IMR-90 (cell line): ENCODE data around the gene HPSE2. TPM values are rescaled to one million over a fixed set of nuclear protein-coding genes. Genes with fewer than 3 reads are reported as not detected.

Experiments used
- ATAC-seq: fragments of 200-7000 bp; cut with Tn5 transposase; 2 replicates; pipeline ENCODE4 v1.9.1; 2020; ENCODE audit warnings: low read depth, mild to moderate bottlenecking, moderate library complexity
- BruUV-seq: library from RNA; stranded (reverse); fragments of 400-500 nt; replicated peaks from 2 replicates; lab custom pipeline; 2021; lab: Mats Ljungman, UMichigan
- CTCF ChIA-PET: fragments of 300-600 bp; formaldehyde crosslinking; extraction: SDS; loops from one replicate; lab custom pipeline; 2021; ENCODE audit warnings: antibody characterized with exemption; lab: Yijun Ruan, JAX
- POLR2A ChIA-PET: fragments of 300-600 bp; sonication (Branson Sonifier 250); formaldehyde crosslinking; loops from one replicate; lab custom pipeline; 2022; ENCODE audit warnings: antibody characterized with exemption; ENCODE audit not compliant: unreplicated experiment; lab: Charles Lee
- DNase-seq: peaks from one replicate; pipeline ENCODE4 v3.0.0; 2013
- H2AFZ ChIP-seq: replicated peaks from 2 replicates; pipeline ENCODE3; 2013; ENCODE audit warnings: low read length, mild to moderate bottlenecking; ENCODE audit not compliant: poor library complexity
- H2AK5ac ChIP-seq: 2 replicates; pipeline ENCODE4 v1.6.1; 2013; ENCODE audit warnings: low read depth, low read length, inconsistent platforms
- H2AK9ac ChIP-seq: replicated peaks from 2 replicates; pipeline ENCODE3; 2013; ENCODE audit warnings: mild to moderate bottlenecking, low read depth, low read length, moderate library complexity; ENCODE audit not compliant: poor library complexity
- H2BK120ac ChIP-seq: 2 replicates; pipeline ENCODE4 v1.6.1; 2013; ENCODE audit warnings: low read depth, low read length, inconsistent platforms
- H2BK15ac ChIP-seq: 3 replicates; pipeline ENCODE4 v1.6.1; 2013; ENCODE audit warnings: low read depth, low read length, inconsistent platforms
- H2BK20ac ChIP-seq: 2 replicates; pipeline ENCODE4 v1.6.1; 2013; ENCODE audit warnings: low read depth, mild to moderate bottlenecking, inconsistent platforms, low read length, moderate library complexity
- H2BK5ac ChIP-seq: 2 replicates; pipeline ENCODE4 v1.6.1; 2013; ENCODE audit warnings: mild to moderate bottlenecking, low read depth, low read length, inconsistent platforms; ENCODE audit not compliant: poor library complexity, severe bottlenecking
- H3K14ac ChIP-seq: replicated peaks from 2 replicates; pipeline ENCODE4 v1.6.1; 2013; ENCODE audit warnings: low read depth, low read length, inconsistent platforms
- H3K18ac ChIP-seq: 2 replicates; pipeline ENCODE4 v1.6.1; 2013; ENCODE audit warnings: low read depth, low read length, control low read depth
- H3K23ac ChIP-seq: 2 replicates; pipeline ENCODE4 v1.6.1; 2013; ENCODE audit warnings: low read depth, low read length, inconsistent platforms
- H3K27ac ChIP-seq: 2 replicates; pipeline ENCODE4 v1.5.1; 2013; ENCODE audit warnings: mild to moderate bottlenecking, control low read depth, low read length; ENCODE audit not compliant: insufficient read depth
- H3K27me3 ChIP-seq: 2 replicates; pipeline ENCODE4 v1.6.1; 2013; ENCODE audit warnings: low read length; ENCODE audit not compliant: control insufficient read depth, insufficient read depth
- H3K36me3 ChIP-seq: 2 replicates; pipeline ENCODE4 v1.6.1; 2013; ENCODE audit warnings: low read length, mixed read lengths; ENCODE audit not compliant: control insufficient read depth, insufficient read depth
- H3K4ac ChIP-seq: 2 replicates; pipeline ENCODE4 v1.6.1; 2013; ENCODE audit warnings: low read depth, low read length, inconsistent platforms
- H3K4me1 ChIP-seq: 2 replicates; pipeline ENCODE4 v1.6.1; 2013; ENCODE audit warnings: low read length, mixed read lengths; ENCODE audit not compliant: control insufficient read depth, insufficient read depth
- H3K4me2 ChIP-seq: 2 replicates; pipeline ENCODE4 v1.6.1; 2013; ENCODE audit warnings: low read depth, mild to moderate bottlenecking, control low read depth, low read length, moderate library complexity
- H3K4me3 ChIP-seq: 2 replicates; pipeline ENCODE4 v1.5.1; 2013; ENCODE audit warnings: low read depth, mild to moderate bottlenecking, control low read depth, low read length, moderate library complexity; ENCODE audit not compliant: insufficient read depth
- H3K56ac ChIP-seq: 2 replicates; pipeline ENCODE4 v1.6.1; 2013; ENCODE audit warnings: low read length, inconsistent platforms; ENCODE audit not compliant: insufficient read depth; ENCODE audit errors: extremely low read depth
- H3K79me1 ChIP-seq, 2 experiments: 2 replicates each; pipeline ENCODE4 v1.6.1; 2013; ENCODE audit warnings: low read length in 2 of 2, inconsistent platforms in 1 of 2, low read depth in 1 of 2
- H3K9ac ChIP-seq: 2 replicates; pipeline ENCODE4 v1.6.1; 2013; ENCODE audit warnings: low read depth, low read length, control low read depth
- H3K9me1 ChIP-seq: 2 replicates; pipeline ENCODE4 v1.6.1; 2013; ENCODE audit warnings: low read length, inconsistent platforms; ENCODE audit not compliant: insufficient read depth
- H3K9me3 ChIP-seq: 2 replicates; pipeline ENCODE4 v1.6.1; 2013; ENCODE audit warnings: low read length; ENCODE audit not compliant: control insufficient read depth, insufficient read depth
- H4K20me1 ChIP-seq: 2 replicates; pipeline ENCODE4 v1.6.1; 2013; ENCODE audit warnings: low read length, inconsistent platforms; ENCODE audit not compliant: insufficient read depth
- H4K5ac ChIP-seq: 2 replicates; pipeline ENCODE4 v1.6.1; 2013; ENCODE audit warnings: mild to moderate bottlenecking, low read depth, low read length, control low read depth
- H4K8ac ChIP-seq, 2 experiments: 2 replicates each; pipeline ENCODE4 v1.6.1; 2013; ENCODE audit warnings: low read depth in 2 of 2, low read length in 2 of 2, control low read depth in 1 of 2, inconsistent platforms in 1 of 2
- H4K91ac ChIP-seq: 2 replicates; pipeline ENCODE4 v1.6.1; 2013; ENCODE audit warnings: low read depth, low read length, inconsistent platforms; ENCODE audit not compliant: insufficient read depth
- BHLHE40 ChIP-seq: fragments of 150-350 bp; IDR thresholded peaks from 2 replicates; pipeline ENCODE4 v1.6.1; 2016; ENCODE audit warnings: mild to moderate bottlenecking, low read depth, low read length
- CEBPB ChIP-seq: IDR thresholded peaks from 2 replicates; pipeline ENCODE4 v1.6.1; 2012; ENCODE audit warnings: low read depth, low read length, improper control_type of control experiment
- ELK1 ChIP-seq: fragments of 150-350 bp; IDR thresholded peaks from 2 replicates; pipeline ENCODE4 v1.6.1; 2016; ENCODE audit warnings: low read depth, mild to moderate bottlenecking, low read length, moderate library complexity, borderline replicate concordance
- FOS ChIP-seq: fragments of 150-350 bp; IDR thresholded peaks from 2 replicates; pipeline ENCODE4 v1.6.1; 2016; ENCODE audit warnings: low read depth, low read length
- MAFK ChIP-seq: IDR thresholded peaks from 2 replicates; pipeline ENCODE4 v1.6.1; 2012; ENCODE audit warnings: low read depth, low read length, improper control_type of control experiment
- MAZ ChIP-seq: IDR thresholded peaks from 2 replicates; pipeline ENCODE4 v1.6.1; 2012; ENCODE audit warnings: low read depth, mild to moderate bottlenecking, low read length, improper control_type of control experiment, moderate library complexity, borderline replicate concordance
- MXI1 ChIP-seq: IDR thresholded peaks from 2 replicates; pipeline ENCODE4 v1.6.1; 2012; ENCODE audit warnings: low read depth, mild to moderate bottlenecking, low read length, moderate library complexity, borderline replicate concordance
- NFE2L2 ChIP-seq: fragments of 150-350 bp; IDR thresholded peaks from 2 replicates; pipeline ENCODE4 v1.6.1; 2016; ENCODE audit warnings: low read depth, mild to moderate bottlenecking, low read length
- POLR2A ChIP-seq: IDR thresholded peaks from 2 replicates; pipeline ENCODE4 v1.6.1; 2012; ENCODE audit warnings: mild to moderate bottlenecking, low read depth, low read length
- RAD21 ChIP-seq: IDR thresholded peaks from 2 replicates; pipeline ENCODE4 v1.6.1; 2012; ENCODE audit warnings: low read length, improper control_type of control experiment
- RCOR1 ChIP-seq: IDR thresholded peaks from 2 replicates; pipeline ENCODE4 v1.6.1; 2012; ENCODE audit warnings: mild to moderate bottlenecking, low read length, improper control_type of control experiment; ENCODE audit not compliant: insufficient replicate concordance
- RFX5 ChIP-seq: IDR thresholded peaks from 2 replicates; pipeline ENCODE4 v1.8.0; 2012; ENCODE audit warnings: low read depth, mild to moderate bottlenecking, low read length, moderate library complexity
- SMC3 ChIP-seq: fragments of 150-350 bp; IDR thresholded peaks from 2 replicates; pipeline ENCODE4 v1.6.1; 2016; ENCODE audit warnings: low read depth, mild to moderate bottlenecking, antibody characterized with exemption, low read length, moderate library complexity
- WGBS, 2 experiments: methylation state at CpG; one replicate each; pipeline versions ENCODE4 v1.1.5 to v1.1.7; 2013; ENCODE audit warnings: missing lambda C conversion rate in 2 of 2; ENCODE audit not compliant: insufficient read length in 1 of 2; ENCODE audit errors: extremely low coverage in 2 of 2; 5-methylcytosine and 5-hydroxymethylcytosine counted together
- dilution Hi-C: fragments of 300-500 bp; cut with HindIII; formaldehyde crosslinking; loops from one replicate; pipeline ENCODE4 v1.14.3; 2018; ENCODE audit warnings: low sequenced_read_pairs; ENCODE audit not compliant: unreplicated experiment
- in situ Hi-C: fragments of 300-500 bp; cut with MboI; formaldehyde crosslinking; loops from 3 replicates; pipeline ENCODE4 v1.14.3; 2019; ENCODE audit warnings: low sequenced_read_pairs, inconsistent platforms, mixed read lengths
- intact Hi-C: fragments of 100-400 bp; cut with micrococcal nuclease; formaldehyde crosslinking; loops from 2 replicates; pipeline ENCODE4 v1.10.0; 2022
- polyA plus RNA-seq, 3 experiments: library from polyadenylated mRNA; depleted of rRNA; stranded (reverse); fragments of >200 nt; gene quantifications; 2 replicates each; pipeline ENCODE4 v1.2.3, GENCODE V29; 2012; ENCODE audit warnings: low replicate concordance in 1 of 3
- total RNA-seq: library from RNA; depleted of rRNA; stranded (reverse); fragments of >200 nt; gene quantifications from 2 replicates; pipeline ENCODE4 v1.2.3, GENCODE V29; 2012
- TF ChIP-seq, protein P1 (sequence below): conservative IDR thresholded peaks from 2 replicates; pipeline ENCODE4 v1.5.1; 2012; ENCODE audit warnings: mild to moderate bottlenecking, low read depth, low read length, improper control_type of control experiment
- TF ChIP-seq, protein P2 (sequence below): fragments of 150-350 bp; IDR thresholded peaks from 2 replicates; pipeline ENCODE4 v1.6.1; 2017; ENCODE audit warnings: mild to moderate bottlenecking, antibody characterized with exemption, low read length, low read depth

Gene HPSE2
- total and polyA plus RNA-seq, 2 of the 4 experiments (the other 2 are of a cell fraction) = not detected

GRCh38 chr10:99279626-99280111 is 44.0 kb upstream of the HPSE2 start:
- no peak overlapping the region for H4K8ac ChIP-seq
- H3K23ac ChIP-seq = no peak overlapping the region
- POLR2A ChIA-PET = no interaction called here
- ATAC-seq (no peak; the same call in 1 of the 2 replicates), DNase-seq (peak; percentile 33)
- no CpG with 5 or more reads among the region's 1 CpG for WGBS, 2 experiments
- H3K14ac ChIP-seq = no peak overlapping the region
- H3K4me2 ChIP-seq = no peak overlapping the region
- H3K4me3 ChIP-seq = no peak overlapping the region
- TF ChIP-seq FOS (no peak), NFE2L2 (no peak), MAZ (no peak), ELK1 (no peak), RFX5 (no peak), CEBPB (no peak), BHLHE40 (no peak), SMC3 (no peak), MXI1 (no peak), POLR2A (no peak), RAD21 (no peak), RCOR1 (no peak), MAFK (no peak)
- TF ChIP-seq, protein P1, sequence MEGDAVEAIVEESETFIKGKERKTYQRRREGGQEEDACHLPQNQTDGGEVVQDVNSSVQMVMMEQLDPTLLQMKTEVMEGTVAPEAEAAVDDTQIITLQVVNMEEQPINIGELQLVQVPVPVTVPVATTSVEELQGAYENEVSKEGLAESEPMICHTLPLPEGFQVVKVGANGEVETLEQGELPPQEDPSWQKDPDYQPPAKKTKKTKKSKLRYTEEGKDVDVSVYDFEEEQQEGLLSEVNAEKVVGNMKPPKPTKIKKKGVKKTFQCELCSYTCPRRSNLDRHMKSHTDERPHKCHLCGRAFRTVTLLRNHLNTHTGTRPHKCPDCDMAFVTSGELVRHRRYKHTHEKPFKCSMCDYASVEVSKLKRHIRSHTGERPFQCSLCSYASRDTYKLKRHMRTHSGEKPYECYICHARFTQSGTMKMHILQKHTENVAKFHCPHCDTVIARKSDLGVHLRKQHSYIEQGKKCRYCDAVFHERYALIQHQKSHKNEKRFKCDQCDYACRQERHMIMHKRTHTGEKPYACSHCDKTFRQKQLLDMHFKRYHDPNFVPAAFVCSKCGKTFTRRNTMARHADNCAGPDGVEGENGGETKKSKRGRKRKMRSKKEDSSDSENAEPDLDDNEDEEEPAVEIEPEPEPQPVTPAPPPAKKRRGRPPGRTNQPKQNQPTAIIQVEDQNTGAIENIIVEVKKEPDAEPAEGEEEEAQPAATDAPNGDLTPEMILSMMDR = no peak
- TF ChIP-seq, protein P2, sequence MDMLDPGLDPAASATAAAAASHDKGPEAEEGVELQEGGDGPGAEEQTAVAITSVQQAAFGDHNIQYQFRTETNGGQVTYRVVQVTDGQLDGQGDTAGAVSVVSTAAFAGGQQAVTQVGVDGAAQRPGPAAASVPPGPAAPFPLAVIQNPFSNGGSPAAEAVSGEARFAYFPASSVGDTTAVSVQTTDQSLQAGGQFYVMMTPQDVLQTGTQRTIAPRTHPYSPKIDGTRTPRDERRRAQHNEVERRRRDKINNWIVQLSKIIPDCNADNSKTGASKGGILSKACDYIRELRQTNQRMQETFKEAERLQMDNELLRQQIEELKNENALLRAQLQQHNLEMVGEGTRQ = no peak
- CTCF ChIA-PET = interaction anchor here (1.0 to 1.2 kb wide), 2 partner anchors 11 to 33 kb away, joined by 3 read pairs; no protein-coding TSS in a partner anchor
- no peaks in the 10 kb centered on the region for H4K20me1 ChIP-seq
- H4K91ac ChIP-seq = peak overlapping the region; percentile 43; the same call in 1 of the 2 replicates
- no peaks in the 10 kb centered on the region for H3K79me1 ChIP-seq
- H2AFZ ChIP-seq = no peak overlapping the region
- no TSS peak for BruUV-seq
- H2BK15ac ChIP-seq = 0 out of 3 replicates have a peak overlapping the region, but pooled peaks have one; percentile 0
- H4K5ac ChIP-seq = no peak overlapping the region
- peak overlapping the region; percentile 37; the same call in 1 of the 2 replicates for H2BK20ac ChIP-seq
- no peaks in the 10 kb centered on the region for H3K36me3 ChIP-seq
- H3K9me1 ChIP-seq = no peaks in the 10 kb centered on the region
- H2BK120ac ChIP-seq = peak overlapping the region; percentile 26; the same call in 1 of the 2 replicates
- H2BK5ac ChIP-seq = peak overlapping the region; percentile 36
- in situ Hi-C loops = no loop called here
- no peak overlapping the region for H3K56ac ChIP-seq
- no peak overlapping the region for H2AK9ac ChIP-seq
- no peak overlapping the region for H3K27ac ChIP-seq
- H3K18ac ChIP-seq = no peak overlapping the region
- H3K27me3 ChIP-seq = no peaks in the 10 kb centered on the region
- intact Hi-C loops = no loop called here
- no peak overlapping the region for H2AK5ac ChIP-seq
- peak overlapping the region; percentile 43; the same call in 1 of the 2 replicates for H3K4ac ChIP-seq
- dilution Hi-C loops = no loop called here
- no peaks in the 10 kb centered on the region for H3K4me1 ChIP-seq
- no peak overlapping the region for H3K9ac ChIP-seq
- no peaks in the 10 kb centered on the region for H3K9me3 ChIP-seq
